Keratinocyte (primary cell): ENCODE measurements around the gene DCDC1. TPM values are rescaled to one million over a fixed set of nuclear protein-coding genes. Genes with fewer than 3 reads are reported as not detected.

Experiments used
- DNase-seq: peaks from one replicate; pipeline ENCODE4 v3.0.0-alpha.2; 2011; ENCODE audit warnings: low read depth, missing footprints, low spot score
- FAIRE-seq: peaks from 2 replicates; lab custom pipeline; 2011; peaks lifted over from hg19 to GRCh38; lab: Jason Lieb, UNC
- H2AFZ ChIP-seq: 2 replicates; pipeline ENCODE4 v1.6.0; 2012; ENCODE audit warnings: low read length, control low read depth, inconsistent platforms; ENCODE audit not compliant: control insufficient read depth
- H3K27ac ChIP-seq: 2 replicates; pipeline ENCODE4 v1.5.1; 2011; ENCODE audit warnings: low read length; ENCODE audit not compliant: control insufficient read depth, insufficient read depth
- H3K27me3 ChIP-seq: 3 replicates; pipeline ENCODE4 v1.6.0; 2011; ENCODE audit warnings: low read length; ENCODE audit not compliant: control insufficient read depth, insufficient read depth; ENCODE audit errors: extremely low read depth
- H3K36me3 ChIP-seq, 2 experiments: 2 replicates in 1 of 2; 3 replicates in 1 of 2; pipeline ENCODE4 v1.5.1; 2011; ENCODE audit warnings: low read length in 2 of 2, mild to moderate bottlenecking in 1 of 2; ENCODE audit not compliant: control insufficient read depth in 2 of 2, insufficient read depth in 2 of 2; ENCODE audit errors: extremely low read depth in 1 of 2
- H3K4me1 ChIP-seq: 3 replicates; pipeline ENCODE4 v1.5.1; 2011; ENCODE audit warnings: low read length; ENCODE audit not compliant: control insufficient read depth, insufficient read depth; ENCODE audit errors: extremely low read depth
- H3K4me2 ChIP-seq: 3 replicates; pipeline ENCODE4 v1.6.0; 2011; ENCODE audit warnings: low read depth, low read length; ENCODE audit not compliant: control insufficient read depth, insufficient read depth; ENCODE audit errors: extremely low read depth
- H3K4me3 ChIP-seq, 3 experiments: fragments of 200-600 bp in 1 of 3; sonication (generic) in 1 of 3; 2 replicates in 2 of 3; 3 replicates in 1 of 3; pipeline ENCODE4 v1.5.1; 2011 to 2016; ENCODE audit warnings: low read length in 3 of 3, mild to moderate bottlenecking in 3 of 3, control low read depth in 2 of 3, inconsistent platforms in 1 of 3, low read depth in 1 of 3, mixed read lengths in 1 of 3, mixed run types in 1 of 3, moderate library complexity in 1 of 3; ENCODE audit not compliant: control insufficient read depth in 2 of 3, insufficient read depth in 2 of 3; ENCODE audit errors: extremely low read depth in 1 of 3
- H3K79me2 ChIP-seq: 2 replicates; pipeline ENCODE4 v1.6.0; 2012; ENCODE audit warnings: low read length; ENCODE audit not compliant: control insufficient read depth, insufficient read depth
- H3K9ac ChIP-seq: 3 replicates; pipeline ENCODE4 v1.6.0; 2011; ENCODE audit warnings: low read length; ENCODE audit not compliant: control insufficient read depth, insufficient read depth; ENCODE audit errors: extremely low read depth
- H3K9me1 ChIP-seq: 3 replicates; pipeline ENCODE4 v1.6.0; 2011; ENCODE audit warnings: low read length; ENCODE audit not compliant: control insufficient read depth, insufficient read depth; ENCODE audit errors: extremely low read depth
- H3K9me3 ChIP-seq: 2 replicates; pipeline ENCODE4 v1.5.1; 2012; ENCODE audit warnings: low read depth, low read length; ENCODE audit not compliant: control insufficient read depth
- H4K20me1 ChIP-seq: 3 replicates; pipeline ENCODE4 v1.6.0; 2011; ENCODE audit warnings: low read length; ENCODE audit not compliant: control insufficient read depth, insufficient read depth; ENCODE audit errors: extremely low read depth
- EZH2 ChIP-seq: IDR thresholded peaks from one replicate; pipeline ENCODE4 v1.6.1; 2012; ENCODE audit warnings: inconsistent platforms, mild to moderate bottlenecking, low read length, moderate library complexity
- dilution Hi-C: fragments of 300-500 bp; cut with MboI; formaldehyde crosslinking; loops from one replicate; pipeline ENCODE4 v1.7.0; 2020; ENCODE audit warnings: low sequenced_read_pairs; ENCODE audit not compliant: extremely low pct_ligation_motif_present
- polyA plus RNA-seq, 5 experiments: library from polyadenylated mRNA; depleted of rRNA in 3 of 5; stranded (reverse) in 3 of 5; stranded (forward) in 1 of 5; unstranded in 1 of 5; fragments of >200 nt; gene quantifications; 1 replicate in 1 of 5; 2 replicates in 3 of 5; 3 replicates in 1 of 5; pipeline versions ENCODE4 v1.2.1 to v1.2.3, GENCODE V29; 2011 to 2012; ENCODE audit warnings: missing spikeins in 2 of 5, low read depth in 1 of 5, low replicate concordance in 1 of 5
- TF ChIP-seq, protein P1 (sequence below), 3 experiments: IDR thresholded peaks in 1 of 3; conservative IDR thresholded peaks in 1 of 3; optimal IDR thresholded peaks in 1 of 3; 2 replicates in 2 of 3; 3 replicates in 1 of 3; pipeline versions ENCODE3 to v1.5.1; 2011; ENCODE audit warnings: low read length in 3 of 3, mild to moderate bottlenecking in 3 of 3, moderate library complexity in 2 of 3, control low read depth in 1 of 3, inconsistent platforms in 1 of 3; ENCODE audit not compliant: insufficient read depth in 2 of 3; ENCODE audit errors: extremely low read depth in 1 of 3

DCDC1 gene
- polyA plus RNA-seq, 1 donor (not counting 4 experiments of a cell fraction or from before 2014, with no cell fraction given) = 0.08 TPM

DNA sequence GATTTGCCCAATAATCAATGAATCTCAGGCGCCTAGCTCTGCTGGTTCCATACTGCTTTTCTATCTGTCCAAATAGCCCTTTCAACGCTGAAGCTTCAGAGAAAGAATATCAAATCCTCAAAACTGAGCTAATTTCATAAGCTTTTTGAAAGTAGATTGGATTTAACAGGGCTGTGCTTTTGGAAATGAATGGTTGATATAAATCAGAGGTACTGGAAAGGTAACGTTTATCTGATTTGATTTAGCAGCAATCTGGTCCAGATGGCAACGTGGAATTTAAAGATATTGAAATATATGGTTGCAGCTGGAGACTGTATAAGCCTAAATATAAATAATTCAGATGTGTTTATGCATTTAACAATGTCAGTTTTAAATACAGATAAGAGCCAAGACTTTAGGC lies 553.9 kb downstream of the DCDC1 start:
- Histone ChIP-seq H3K4me3 (no peak overlapping the region), H3K9ac (no peak overlapping the region), H3K4me1 (no peaks in the 10 kb centered on the region), H3K27me3 (no peaks in the 10 kb centered on the region), H3K9me1 (no peaks in the 10 kb centered on the region), H3K4me2 (no peak overlapping the region), H3K36me3 (no peaks in the 10 kb centered on the region), H2AFZ (no peak overlapping the region), H3K79me2 (no peaks in the 10 kb centered on the region), H3K27ac (no peak overlapping the region), H3K9me3 (no peaks in the 10 kb centered on the region), H4K20me1 (no peaks in the 10 kb centered on the region)
- TF ChIP-seq, protein P1, sequence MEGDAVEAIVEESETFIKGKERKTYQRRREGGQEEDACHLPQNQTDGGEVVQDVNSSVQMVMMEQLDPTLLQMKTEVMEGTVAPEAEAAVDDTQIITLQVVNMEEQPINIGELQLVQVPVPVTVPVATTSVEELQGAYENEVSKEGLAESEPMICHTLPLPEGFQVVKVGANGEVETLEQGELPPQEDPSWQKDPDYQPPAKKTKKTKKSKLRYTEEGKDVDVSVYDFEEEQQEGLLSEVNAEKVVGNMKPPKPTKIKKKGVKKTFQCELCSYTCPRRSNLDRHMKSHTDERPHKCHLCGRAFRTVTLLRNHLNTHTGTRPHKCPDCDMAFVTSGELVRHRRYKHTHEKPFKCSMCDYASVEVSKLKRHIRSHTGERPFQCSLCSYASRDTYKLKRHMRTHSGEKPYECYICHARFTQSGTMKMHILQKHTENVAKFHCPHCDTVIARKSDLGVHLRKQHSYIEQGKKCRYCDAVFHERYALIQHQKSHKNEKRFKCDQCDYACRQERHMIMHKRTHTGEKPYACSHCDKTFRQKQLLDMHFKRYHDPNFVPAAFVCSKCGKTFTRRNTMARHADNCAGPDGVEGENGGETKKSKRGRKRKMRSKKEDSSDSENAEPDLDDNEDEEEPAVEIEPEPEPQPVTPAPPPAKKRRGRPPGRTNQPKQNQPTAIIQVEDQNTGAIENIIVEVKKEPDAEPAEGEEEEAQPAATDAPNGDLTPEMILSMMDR (optimal IDR thresholded peaks at IDR 0.05 in 1 of 3, IDR thresholded peaks at IDR 0.05 in 1 of 3, conservative IDR thresholded peaks at IDR 0.05 in 1 of 3; ENCODE audit: extremely low read depth in 1 of 3, insufficient read depth in 2 of 3, low read length in 3 of 3) = no peak
- TF ChIP-seq EZH2 = no peak
- dilution Hi-C loops = no loop called here
- DNase-seq (no peak), FAIRE-seq (no peak)

DNA sequence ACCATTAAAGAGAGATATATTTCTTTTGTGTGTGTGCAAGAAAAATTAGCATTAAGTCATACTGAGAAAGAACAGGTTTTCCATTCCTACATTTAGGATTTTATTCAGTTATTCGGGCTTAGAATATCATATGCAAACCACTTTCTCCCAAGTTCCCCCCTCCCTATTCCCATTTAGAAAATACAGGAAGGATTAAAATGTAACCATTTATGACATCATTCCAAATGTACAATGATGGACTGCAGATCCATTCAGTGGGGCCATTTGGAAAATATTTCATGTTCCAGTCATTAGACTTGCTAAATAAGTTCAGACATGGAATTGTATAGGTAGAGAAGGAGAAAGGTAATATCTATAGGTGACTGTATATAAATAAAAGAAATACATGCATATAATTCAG lies 554.8 kb downstream of the DCDC1 start:
- Histone ChIP-seq H3K4me2 (no peak overlapping the region), H3K36me3 (no peaks in the 10 kb centered on the region), H4K20me1 (no peaks in the 10 kb centered on the region), H3K9me3 (no peaks in the 10 kb centered on the region), H3K4me1 (no peaks in the 10 kb centered on the region), H3K9me1 (no peaks in the 10 kb centered on the region), H3K27me3 (no peaks in the 10 kb centered on the region), H2AFZ (no peak overlapping the region), H3K79me2 (no peaks in the 10 kb centered on the region), H3K27ac (no peak overlapping the region), H3K9ac (no peak overlapping the region), H3K4me3 (no peak overlapping the region)
- DNase-seq (no peak), FAIRE-seq (no peak)
- TF ChIP-seq, protein P1 (optimal IDR thresholded peaks at IDR 0.05 in 1 of 3, IDR thresholded peaks at IDR 0.05 in 1 of 3, conservative IDR thresholded peaks at IDR 0.05 in 1 of 3; ENCODE audit: extremely low read depth in 1 of 3, insufficient read depth in 2 of 3, low read length in 3 of 3) = no peak
- no peak for TF ChIP-seq EZH2
- dilution Hi-C loops = no loop called here

Other genes with a start within 250 kb of the DCDC1 start
- 8.9 to 30.3 TPM (median 17.3 TPM) in 3 replicates for gene DNAJC24, start 121 bp upstream of the DCDC1 start, polyA plus RNA-seq
- gene IMMP1L, start 139.9 kb upstream of the DCDC1 start, polyA plus RNA-seq = 26.1 to 39.8 TPM (median 26.3 TPM) in 3 replicates
- gene ELP4, start 140.0 kb upstream of the DCDC1 start, polyA plus RNA-seq = 13.5 to 29.6 TPM (median 19.9 TPM) in 3 replicates